ENCODE results near the gene VPS13A.

- no peak for TF ChIP-seq ZNF280B (CRISPR knock-in tag; IDR thresholded peaks at IDR 0.05)
- no peak for TF ChIP-seq CBFB (CRISPR knock-in tag; IDR thresholded peaks at IDR 0.05)
- TF ChIP-seq REST (IDR thresholded peaks at IDR 0.05; ENCODE audit: borderline replicate concordance): no peak
- TF ChIP-seq REST (CRISPR knock-in tag; IDR thresholded peaks at IDR 0.05; ENCODE audit: low read depth): no peak
- no peak for TF ChIP-seq NKRF (IDR thresholded peaks at IDR 0.05; ENCODE audit: borderline replicate concordance)
Observed at GRCh38 chr9:77152289-77152688, 25.0 kb upstream of the VPS13A start.

Measured in K562 (cell line).